ENCODE results near the gene TMEM135.

Gene TMEM135

GRCh38 chr11:87007963-87008362 lies 29.8 kb upstream of the TMEM135 start:
- Histone ChIP-seq H3K9me3 (ENCODE audit: control insufficient read depth, insufficient read depth, low read length) (no peaks in the 10 kb centered on the region), H3F3A (ENCODE audit: control insufficient read depth, insufficient read depth) (no peaks in the 10 kb centered on the region), H3K9me2 (replicated peaks; ENCODE audit: control insufficient read depth, low read length) (no peaks in the 10 kb centered on the region), H3K27me3 (ENCODE audit: control insufficient read depth, low read length) (no peaks in the 10 kb centered on the region), H3K4me3 (ENCODE audit: low read length) (no peak overlapping the region), H4K20me1 (ENCODE audit: control insufficient read depth, insufficient read depth, low read depth, low read length) (no peaks in the 10 kb centered on the region), H3K36me3 (ENCODE audit: control insufficient read depth, low read length) (no peaks in the 10 kb centered on the region), H3K27ac (ENCODE audit: low read depth, low read length) (no peak overlapping the region), H3K4me1 (ENCODE audit: control insufficient read depth, low read length) (no peaks in the 10 kb centered on the region), H3K79me2 (ENCODE audit: control insufficient read depth, low read length) (no peaks in the 10 kb centered on the region), H3K4me2 (ENCODE audit: low read length) (no peak overlapping the region)
- TF ChIP-seq EZH2phosphoT487 (IDR thresholded peaks at IDR 0.05; ENCODE audit: borderline replicate concordance, low read length) (no peak), CTCF (IDR thresholded peaks at IDR 0.05; ENCODE audit: low read depth, low read length, poor library complexity, severe bottlenecking) (no peak)

GRCh38 chr11:87012089-87012488 lies 25.6 kb upstream of the TMEM135 start:
- no peaks in the 10 kb centered on the region for H3K79me2 ChIP-seq (ENCODE audit: control insufficient read depth, low read length)
- H3F3A ChIP-seq (ENCODE audit: control insufficient read depth, insufficient read depth), result no peaks in the 10 kb centered on the region
- H3K9me2 ChIP-seq (replicated peaks; ENCODE audit: control insufficient read depth, low read length), result no peaks in the 10 kb centered on the region
- H3K4me1 ChIP-seq (ENCODE audit: control insufficient read depth, low read length), result no peaks in the 10 kb centered on the region
- H3K9me3 ChIP-seq (ENCODE audit: control insufficient read depth, insufficient read depth, low read length), result no peaks in the 10 kb centered on the region
- H3K27me3 ChIP-seq (ENCODE audit: control insufficient read depth, low read length), result peaks cover 3% of the 10 kb centered on the region; the same call in 1 of the 2 replicates
- no peaks in the 10 kb centered on the region for H3K36me3 ChIP-seq (ENCODE audit: control insufficient read depth, low read length)
- H3K4me2 ChIP-seq (ENCODE audit: low read length), result no peak overlapping the region
- H4K20me1 ChIP-seq (ENCODE audit: control insufficient read depth, insufficient read depth, low read depth, low read length), result no peaks in the 10 kb centered on the region
- no peak overlapping the region for H3K4me3 ChIP-seq (ENCODE audit: low read length)
- TF ChIP-seq EZH2phosphoT487 (IDR thresholded peaks at IDR 0.05; ENCODE audit: borderline replicate concordance, low read length) (no peak), CTCF (IDR thresholded peaks at IDR 0.05; ENCODE audit: low read depth, low read length, poor library complexity, severe bottlenecking) (no peak)
- H3K27ac ChIP-seq (ENCODE audit: low read depth, low read length), result no peak overlapping the region

GRCh38 chr11:87012673-87013072 lies 25.1 kb upstream of the TMEM135 start:
- H3F3A ChIP-seq (ENCODE audit: control insufficient read depth, insufficient read depth), result no peaks in the 10 kb centered on the region
- no peaks in the 10 kb centered on the region for H3K36me3 ChIP-seq (ENCODE audit: control insufficient read depth, low read length)
- TF ChIP-seq EZH2phosphoT487 (IDR thresholded peaks at IDR 0.05; ENCODE audit: borderline replicate concordance, low read length) (no peak), CTCF (IDR thresholded peaks at IDR 0.05; ENCODE audit: low read depth, low read length, poor library complexity, severe bottlenecking) (no peak)
- no peaks in the 10 kb centered on the region for H3K79me2 ChIP-seq (ENCODE audit: control insufficient read depth, low read length)
- H3K27ac ChIP-seq (ENCODE audit: low read depth, low read length), result no peak overlapping the region
- H3K4me3 ChIP-seq (ENCODE audit: low read length), result no peak overlapping the region
- H3K9me3 ChIP-seq (ENCODE audit: control insufficient read depth, insufficient read depth, low read length), result no peaks in the 10 kb centered on the region
- H3K9me2 ChIP-seq (replicated peaks; ENCODE audit: control insufficient read depth, low read length), result no peaks in the 10 kb centered on the region
- peaks cover 3% of the 10 kb centered on the region; the same call in 1 of the 2 replicates for H3K27me3 ChIP-seq (ENCODE audit: control insufficient read depth, low read length)
- H4K20me1 ChIP-seq (ENCODE audit: control insufficient read depth, insufficient read depth, low read depth, low read length), result no peaks in the 10 kb centered on the region
- H3K4me2 ChIP-seq (ENCODE audit: low read length), result no peak overlapping the region
- H3K4me1 ChIP-seq (ENCODE audit: control insufficient read depth, low read length), result no peaks in the 10 kb centered on the region
